HPDE6-E6E7 (cell line): ENCODE results near the gene ZNF496.

ENCODE experiments used
- DNase-seq: peaks from one replicate; pipeline ENCODE4 v3.0.0; 2011; ENCODE audit warnings: missing footprints; ENCODE audit errors: extremely low spot score

The ZNF496 gene

GRCh38 chr1:247328311-247328710 is 3.4 kb downstream of the ZNF496 start:
- no peak for DNase-seq

- DNase-seq, result no peak
Observed at GRCh38 chr1:247326411-247327130, 5.1 kb downstream of the ZNF496 start.

- no peak for DNase-seq
Observed at GRCh38 chr1:247324923-247325322, 6.7 kb downstream of the ZNF496 start.

- DNase-seq, result no peak
Observed at GRCh38 chr1:247324204-247324787, 7.4 kb downstream of the ZNF496 start.

- no peak for DNase-seq
Observed at GRCh38 chr1:247322849-247323586, 8.6 kb downstream of the ZNF496 start.

- DNase-seq, result no peak
Observed at GRCh38 chr1:247322442-247322841, 9.2 kb downstream of the ZNF496 start.

GRCh38 chr1:247317702-247318101 is 14.0 kb downstream of the ZNF496 start:
- no peak for DNase-seq

GRCh38 chr1:247316590-247317197 is 15.0 kb downstream of the ZNF496 start:
- DNase-seq, result no peak

GRCh38 chr1:247304031-247304430 is 27.6 kb downstream of the ZNF496 start:
- no peak for DNase-seq

- DNase-seq, result no peak
Observed at GRCh38 chr1:247303216-247303615, 28.5 kb downstream of the ZNF496 start.

GRCh38 chr1:247301176-247301540 is 30.5 kb downstream of the ZNF496 start:
- no peak for DNase-seq

- no peak for DNase-seq
Observed at GRCh38 chr1:247300491-247301175, 31.0 kb downstream of the ZNF496 start.

- no peak for DNase-seq
Observed at GRCh38 chr1:247299723-247300381, 31.8 kb downstream of the ZNF496 start.

- DNase-seq, result no peak
Observed at GRCh38 chr1:247298701-247299100, 33.0 kb downstream of the ZNF496 start.

- DNase-seq, result no peak
Observed at GRCh38 chr1:247298124-247298481, 33.6 kb downstream of the ZNF496 start.

GRCh38 chr1:247297263-247298123 is 34.2 kb downstream of the ZNF496 start:
- no peak for DNase-seq

- no peak for DNase-seq
Observed at GRCh38 chr1:247296599-247297180, 35.0 kb downstream of the ZNF496 start.

- no peak for DNase-seq
Observed at GRCh38 chr1:247295746-247296145, 35.9 kb downstream of the ZNF496 start.

- no peak for DNase-seq
Observed at GRCh38 chr1:247295274-247295684, 36.4 kb downstream of the ZNF496 start.

GRCh38 chr1:247294282-247294681 is 37.4 kb downstream of the ZNF496 start:
- no peak for DNase-seq
